ENCODE results near the gene SH2D3A. TPM values are rescaled to one million over a fixed set of nuclear protein-coding genes. Genes with fewer than 3 reads are reported as not detected.

SH2D3A gene
- total RNA-seq, 1 experiment from 2014 or later, result 17.9 TPM

- no peak overlapping the region for H3K14ac ChIP-seq (ENCODE audit: insufficient read depth, low read length)
- no peak overlapping the region for H2BK15ac ChIP-seq (ENCODE audit: low read depth, low read length)
- no peak for TF ChIP-seq CTCF (conservative IDR thresholded peaks at IDR 0.05)
- H3K18ac ChIP-seq (ENCODE audit: insufficient read length, low read depth, low read length), result no peak overlapping the region
- no peak overlapping the region for H3K56ac ChIP-seq (ENCODE audit: insufficient read length, low read depth, low read length)
- H2AFZ ChIP-seq (ENCODE audit: low read length), result no peak overlapping the region
- Mint-ChIP-seq H3K9me3 (no peaks in the 10 kb centered on the region), H3K27ac (peak overlapping the region in 1 of 3 experiments; percentile 66; a peak in 2 of 7 replicates), H3K36me3 (ENCODE audit: insufficient read depth in 1 of 3, low read depth in 3 of 3) (peaks cover 5 to 16% (median 12%) of the 10 kb centered on the region in 3 experiments), H3K27me3 (ENCODE audit: low read depth) (no peaks in the 10 kb centered on the region), H3K4me1 (peaks cover 27 to 42% of the 10 kb centered on the region in 2 experiments), H3K4me3 (peak overlapping the region in 1 of 2 experiments; percentile 56; a peak in 1 of 5 replicates)
- H2BK5ac ChIP-seq (ENCODE audit: insufficient read length, low read length), result no peak overlapping the region
- H3K9ac ChIP-seq (ENCODE audit: extremely low read depth, insufficient read length, low read length), result no peak overlapping the region
- H4K8ac ChIP-seq (replicated peaks; ENCODE audit: insufficient read length, low read depth, low read length), result no peak overlapping the region
- DNase-seq, result no peak
- no peak overlapping the region for H2AK5ac ChIP-seq (ENCODE audit: insufficient read length, low read length)
- H3K79me1 ChIP-seq (ENCODE audit: insufficient read depth, low read depth, low read length, poor library complexity, severe bottlenecking), result no peaks in the 10 kb centered on the region
- H4K91ac ChIP-seq (ENCODE audit: insufficient read length, low read depth, low read length), result no peak overlapping the region
- peaks cover 20% of the 10 kb centered on the region for H3K23me2 ChIP-seq (ENCODE audit: insufficient read length, low read depth, low read length, poor library complexity, severe bottlenecking)
- no peak overlapping the region for H3K23ac ChIP-seq (ENCODE audit: insufficient read length, low read depth, low read length)
- peaks cover 2% of the 10 kb centered on the region for H4K20me1 ChIP-seq (ENCODE audit: control insufficient read depth, insufficient read depth, insufficient read length)
- H3K4ac ChIP-seq (ENCODE audit: low read depth, low read length), result no peak overlapping the region
- H4K5ac ChIP-seq (ENCODE audit: insufficient read length, low read depth, low read length), result no peak overlapping the region
- H3K9me3 ChIP-seq (ENCODE audit: control insufficient read depth, low read depth, low read length), result no peaks in the 10 kb centered on the region
- H2BK20ac ChIP-seq (ENCODE audit: low read depth, low read length, poor library complexity, severe bottlenecking), result no peak overlapping the region
- peaks cover 7% of the 10 kb centered on the region; the same call in 1 of the 2 replicates for H3K4me1 ChIP-seq (ENCODE audit: insufficient read depth, low read length)
- H3K27ac ChIP-seq (ENCODE audit: insufficient read length, low read depth, low read length), result no peak overlapping the region
- H2BK120ac ChIP-seq (ENCODE audit: low read depth, low read length, poor library complexity, severe bottlenecking), result no peak overlapping the region
- H2BK12ac ChIP-seq (ENCODE audit: insufficient read length, low read depth, low read length), result no peak overlapping the region
- WGBS (ENCODE audit: extremely low coverage, insufficient read length, low lambda C conversion rate), result no CpG with 5 or more reads among the region's 20 CpGs
- no peaks in the 10 kb centered on the region for H3K79me2 ChIP-seq (ENCODE audit: insufficient read depth, low read length)
- no peaks in the 10 kb centered on the region for H3K27me3 ChIP-seq (ENCODE audit: insufficient read depth, low read length)
- no peak overlapping the region for H3K4me2 ChIP-seq (ENCODE audit: insufficient read depth, insufficient read length, low read length)
- no peak overlapping the region for H3T11ph ChIP-seq (ENCODE audit: low read length)
Measured at GRCh38 chr19:6734096-6734696, 33.0 kb downstream of the SH2D3A start.
